Suppressor macrophage treated with lipopolysaccharide for 4 hours (primary cell): Measurements from ENCODE around the gene WDR46.
"Not testable (repeated sequence)": the region's sequence is repeated elsewhere in the genome, so short reads cannot be mapped to it uniquely, and the experiment has no call there.

Source experiments
- DNase-seq: peaks from one replicate; pipeline ENCODE4 v3.0.0-alpha.2; 2020

WDR46 gene

DNA sequence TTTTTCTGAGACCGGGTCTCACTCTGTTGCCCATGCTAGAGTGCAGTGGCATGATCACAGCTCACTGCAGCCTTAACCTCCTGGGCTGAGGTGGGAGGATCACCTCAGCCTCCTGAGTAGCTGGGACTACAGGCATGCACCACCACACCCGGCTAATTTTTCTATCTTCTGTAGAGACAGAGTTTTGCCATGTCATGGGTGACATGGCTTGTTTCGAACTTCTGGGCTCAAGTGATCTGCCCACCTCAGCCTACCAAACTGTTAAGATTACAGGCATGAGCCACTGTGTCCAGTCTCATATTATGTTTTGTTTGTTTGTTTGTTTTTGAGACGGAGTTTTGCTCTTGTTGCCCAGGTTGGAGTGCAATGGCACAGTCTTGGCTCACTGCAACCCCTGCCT, 3.8 kb downstream of the WDR46 start:
- not testable (repeated sequence) for DNase-seq

- DNase-seq: no peak
These were observed 8.5 kb downstream of the WDR46 start for GRCh38 chr6:33280539-33280938.

- peak; percentile 47 for DNase-seq
These were observed 9.0 kb downstream of the WDR46 start for GRCh38 chr6:33279971-33280511.

GRCh38 chr6:33279257-33279695, 9.8 kb downstream of the WDR46 start:
- no peak for DNase-seq

DNA sequence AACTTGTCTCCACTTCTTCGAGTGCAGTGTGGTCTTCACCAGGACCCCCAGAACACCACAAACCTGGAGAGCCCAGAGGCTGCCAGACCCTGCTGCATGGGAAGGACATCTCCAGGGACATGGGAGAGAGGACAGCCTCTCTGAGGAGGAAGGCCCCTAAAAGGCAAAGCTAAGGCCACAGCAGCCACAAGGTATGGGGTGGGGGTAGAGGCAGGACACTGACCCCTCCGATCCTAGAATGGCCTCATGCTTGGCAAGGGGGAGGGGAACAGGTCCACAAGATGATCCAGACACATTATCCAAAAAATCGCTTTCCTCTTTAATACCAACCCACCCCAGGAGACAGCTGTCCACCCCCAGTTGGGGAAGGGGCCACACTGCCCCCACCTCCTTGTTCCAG, 10.2 kb downstream of the WDR46 start:
- no peak for DNase-seq

- no peak for DNase-seq
These were observed 10.7 kb downstream of the WDR46 start for GRCh38 chr6:33278392-33278741.

GRCh38 chr6:33277663-33278391, 11.2 kb downstream of the WDR46 start:
- DNase-seq: no peak

- peak; percentile 72 for DNase-seq
These were observed 12.0 kb downstream of the WDR46 start, which contains the start of gene B3GALT4 for GRCh38 chr6:33276864-33277662. Gene B3GALT4 (plus strand): TSS chr6:33277123. CDS start chr6:33277420, 297 bp downstream.

- DNase-seq: no peak
These were observed 12.5 kb downstream of the WDR46 start for GRCh38 chr6:33276581-33276863.

DNA sequence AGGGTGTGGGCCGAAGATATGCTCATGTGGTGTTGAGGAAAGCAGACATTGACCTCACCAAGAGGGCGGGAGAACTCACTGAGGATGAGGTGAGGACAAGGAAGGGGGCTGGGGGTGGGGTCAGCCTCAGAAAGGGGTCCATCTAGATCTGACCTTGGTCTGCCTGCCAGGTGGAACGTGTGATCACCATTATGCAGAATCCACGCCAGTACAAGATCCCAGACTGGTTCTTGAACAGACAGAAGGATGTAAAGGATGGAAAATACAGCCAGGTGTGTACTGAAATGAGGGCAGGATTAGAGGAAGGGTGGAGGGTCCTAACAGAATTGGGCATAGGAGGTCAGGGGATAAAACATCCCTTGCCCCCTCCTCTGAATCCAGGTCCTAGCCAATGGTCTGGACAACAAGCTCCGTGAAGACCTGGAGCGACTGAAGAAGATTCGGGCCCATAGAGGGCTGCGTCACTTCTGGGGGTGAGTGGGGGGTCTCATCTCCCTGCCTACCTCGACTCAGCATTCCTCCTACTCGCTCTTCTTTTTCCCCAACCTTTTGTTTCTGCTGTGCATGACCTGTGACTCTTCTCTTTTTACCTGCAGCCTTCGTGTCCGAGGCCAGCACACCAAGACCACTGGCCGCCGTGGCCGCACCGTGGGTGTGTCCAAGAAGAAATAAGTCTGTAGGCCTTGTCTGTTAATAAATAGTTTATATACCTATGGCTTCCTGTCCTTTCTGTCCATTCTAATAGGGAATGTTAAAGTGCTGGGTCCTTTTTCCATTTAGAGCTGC, 13.1 kb downstream of the WDR46 start:
- DNase-seq: not testable (repeated sequence)

DNA sequence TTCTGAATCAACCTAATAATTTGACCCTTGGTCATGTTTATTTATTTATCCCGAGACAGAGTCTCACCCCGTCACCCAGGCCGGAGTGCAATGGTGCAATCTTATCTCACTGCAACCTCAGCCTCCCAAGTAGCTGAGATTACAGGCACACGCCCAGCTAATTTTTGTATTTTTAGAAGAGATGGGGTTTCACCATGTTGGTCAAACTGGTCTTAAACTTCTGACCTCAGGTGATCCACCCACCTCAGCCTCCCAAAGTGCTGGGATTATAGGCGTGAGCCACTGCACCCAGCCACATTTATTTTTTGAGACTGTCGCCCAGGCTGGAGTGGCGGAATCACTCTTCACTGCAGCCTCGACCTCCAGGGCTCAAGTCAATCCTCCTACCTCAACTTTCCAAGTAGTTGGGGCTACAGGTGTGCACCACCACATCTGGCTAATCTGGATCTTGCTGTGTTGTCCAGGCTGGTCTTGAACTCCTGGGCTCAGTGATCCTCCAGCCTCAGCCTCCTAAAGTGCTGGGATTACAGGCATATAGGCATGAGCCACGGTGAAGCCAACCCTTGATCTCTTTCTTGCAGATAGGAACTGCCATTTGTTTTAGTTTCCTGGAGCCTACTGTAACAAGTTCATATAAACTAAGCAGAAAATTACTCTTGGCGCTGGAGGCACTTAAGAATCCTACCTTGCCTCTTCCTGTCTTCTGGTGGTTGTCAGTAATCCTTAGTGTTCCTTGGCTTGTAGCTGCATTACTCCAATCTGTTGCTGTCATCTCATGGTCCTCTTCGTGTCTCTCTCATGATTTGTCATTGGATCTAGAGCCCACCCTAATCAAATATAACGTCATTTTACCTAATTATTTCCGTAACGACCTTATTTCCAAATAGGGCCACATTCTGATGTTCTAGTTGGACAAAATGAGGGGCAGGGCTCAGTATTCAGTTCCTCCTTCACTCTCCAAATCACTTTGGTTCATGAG, 14.8 kb downstream of the WDR46 start:
- DNase-seq: no peak

DNA sequence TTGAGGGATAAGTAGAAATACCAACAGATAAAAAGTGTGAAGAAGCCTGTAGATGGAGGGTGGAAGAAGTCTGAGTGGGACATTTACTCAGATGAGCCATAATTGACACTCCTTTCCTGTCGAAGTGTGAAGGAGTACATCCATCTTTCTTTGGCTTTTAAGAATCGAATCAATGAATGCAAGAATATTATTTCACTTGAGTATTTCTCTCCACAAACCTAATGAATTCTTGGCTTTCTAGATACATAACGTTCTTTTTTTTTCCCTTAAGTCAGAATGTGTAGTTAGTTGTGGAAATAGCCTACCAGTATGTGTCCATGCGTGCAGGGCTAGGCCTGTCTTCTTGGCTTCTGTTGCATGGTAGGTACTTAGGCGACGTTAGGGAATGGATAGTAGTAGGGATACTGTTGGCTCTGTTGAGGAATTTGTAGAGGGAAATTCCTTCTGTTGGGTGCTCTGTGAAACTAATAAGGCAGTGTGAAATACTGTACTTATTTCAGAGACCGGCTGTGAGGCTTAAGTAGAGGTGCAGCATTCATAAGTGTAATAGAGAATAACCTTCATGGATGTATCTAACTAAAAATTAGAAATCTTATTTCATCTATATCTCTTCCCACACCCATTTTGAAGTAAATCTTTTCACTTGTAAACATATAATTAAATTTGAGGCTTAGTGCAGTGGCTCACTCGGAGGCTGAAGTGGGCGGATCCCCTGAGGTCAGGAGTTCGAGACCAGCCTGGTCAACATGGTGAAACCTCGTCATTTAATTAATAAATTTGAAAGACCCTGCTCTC, 15.7 kb downstream of the WDR46 start:
- DNase-seq: no peak

- DNase-seq: no peak
These were observed 16.5 kb downstream of the WDR46 start for GRCh38 chr6:33272275-33273128.

DNA sequence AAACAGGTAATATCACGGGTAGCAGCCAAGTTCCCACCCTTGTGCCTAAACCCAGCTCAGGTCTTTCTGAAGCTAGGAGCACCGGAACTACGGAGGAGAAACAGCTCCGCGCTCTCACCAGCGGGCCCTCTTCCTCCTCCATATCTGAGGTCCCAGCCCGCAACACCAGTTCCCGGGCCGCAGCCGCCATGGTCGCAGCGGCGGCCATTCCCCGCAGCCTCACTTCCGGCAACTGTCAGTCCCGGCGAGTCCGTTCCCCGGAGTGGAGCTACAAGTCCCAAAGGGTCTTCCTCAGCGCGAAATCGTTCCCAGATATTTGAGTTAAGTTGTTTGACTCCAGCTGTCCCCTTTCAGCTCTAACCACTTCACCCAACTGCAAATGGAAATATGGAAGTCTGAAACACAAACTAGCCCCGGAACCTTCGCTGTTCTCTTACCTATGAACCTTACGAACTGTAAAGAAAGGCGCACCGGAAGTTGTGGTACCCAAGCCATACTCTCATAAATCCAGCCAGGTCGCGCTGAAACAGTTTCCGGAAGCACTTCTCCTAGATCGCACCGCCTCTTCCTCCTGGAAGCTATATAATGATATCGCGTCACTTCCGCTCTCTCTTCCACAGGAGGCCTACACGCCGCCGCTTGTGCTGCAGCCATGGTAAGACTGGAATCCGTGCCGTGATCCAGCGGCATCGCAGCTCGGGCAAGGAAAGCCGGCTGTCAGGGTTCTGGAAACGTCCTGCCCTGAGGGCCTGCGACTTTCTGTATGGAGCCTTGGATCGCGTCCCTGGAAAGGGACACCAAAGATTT, 17.4 kb downstream of the WDR46 start, which contains the start of the genes RPS18 and VPS52:
Gene RPS18 (plus strand): TSS at position 608 of the 807 bp plus-strand sequence. CDS start 45 bp downstream, at position 653.
Gene VPS52 (minus strand): TSS at position 409 of the 807 bp plus-strand sequence. CDS start 201 bp downstream, at position 208.
- peak; percentile 99 for DNase-seq

DNA sequence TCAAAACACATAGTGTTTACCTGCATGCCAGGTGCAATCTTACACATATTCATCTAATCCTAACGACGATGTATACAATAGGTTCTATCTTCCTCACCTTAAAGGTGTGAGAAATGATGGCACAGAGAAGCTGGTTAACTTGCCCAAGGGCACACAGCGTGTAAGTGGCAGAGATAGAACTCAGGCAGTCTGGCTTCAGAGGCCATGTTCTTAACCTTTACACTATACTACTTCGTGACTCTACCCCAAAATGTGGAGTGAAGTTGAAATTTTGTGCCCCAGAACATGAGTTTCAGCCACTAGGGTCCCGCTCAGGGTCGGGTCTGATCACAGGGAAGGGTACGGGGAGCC, 17.9 kb downstream of the WDR46 start:
- DNase-seq: no peak

DNA sequence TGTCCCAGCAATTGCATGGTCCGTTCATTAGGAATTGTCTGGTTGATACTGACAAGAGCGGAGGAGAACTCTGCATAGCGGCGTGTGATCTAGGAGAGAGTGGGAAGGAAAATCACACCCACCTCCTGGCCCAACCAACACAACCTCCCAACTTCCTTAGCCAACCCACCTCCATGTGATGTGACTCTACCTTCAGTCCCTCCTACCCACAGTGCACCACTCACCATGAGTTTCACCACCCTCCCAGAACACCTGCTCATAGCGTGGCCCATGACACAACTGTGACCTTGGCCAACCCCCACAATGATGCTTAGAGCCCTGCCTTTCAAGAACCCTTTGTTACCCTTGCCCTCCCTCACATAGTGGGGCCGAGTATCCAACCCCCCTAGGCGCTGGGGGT, 25.0 kb downstream of the WDR46 start:
- no peak for DNase-seq

GRCh38 chr6:33262490-33262889, 26.5 kb downstream of the WDR46 start:
- DNase-seq: not testable (repeated sequence)

- no peak for DNase-seq
These were observed 30.0 kb downstream of the WDR46 start for GRCh38 chr6:33259032-33259431.

- no peak for DNase-seq
These were observed 34.4 kb downstream of the WDR46 start for GRCh38 chr6:33254591-33254990.
